Measurements from ENCODE around the gene DIS3L2. TPM values are rescaled to one million over a fixed set of nuclear protein-coding genes. Genes with fewer than 3 reads are reported as not detected.

The DIS3L2 gene
- total and polyA plus RNA-seq, 2 of the 8 experiments (the other 6 are each of a cell fraction or from before 2014, with no cell fraction given), result 11.5 to 21.6 TPM

GRCh38 chr2:232299927-232300674 lies 338.6 kb downstream of the DIS3L2 start:
- TF ChIP-seq POLR2AphosphoS5 (IDR thresholded peaks at IDR 0.05; ENCODE audit: low read depth, low read length) (no peak), KDM4A (IDR thresholded peaks at IDR 0.05; ENCODE audit: low read depth, low read length, severe bottlenecking) (no peak), KDM5A (IDR thresholded peaks at IDR 0.05; ENCODE audit: low read length) (no peak), NANOG (IDR thresholded peaks at IDR 0.05; ENCODE audit: insufficient read depth, low read depth, low read length, poor library complexity, severe bottlenecking) (no peak), ASH2L (IDR thresholded peaks at IDR 0.05; ENCODE audit: low read length) (no peak), MAX (IDR thresholded peaks at IDR 0.05) (no peak), TEAD4 (IDR thresholded peaks at IDR 0.05; ENCODE audit: low read depth, low read length) (no peak), CBX8 (IDR thresholded peaks at IDR 0.05; ENCODE audit: borderline replicate concordance, low read depth, low read length) (no peak)
- no peak overlapping the region for H3K4me2 ChIP-seq (ENCODE audit: insufficient read depth in 1 of 2, low read depth in 2 of 2, low read length in 2 of 2)
- no peak for FAIRE-seq
- no peak for DNase-seq (ENCODE audit: low read depth in 1 of 2, low spot score in 2 of 2)
- H3K18ac ChIP-seq (ENCODE audit: extremely low read depth, low read length), result no peak overlapping the region
- H4K91ac ChIP-seq (replicated peaks; ENCODE audit: insufficient read length, low read length), result no peak overlapping the region
- H2BK15ac ChIP-seq (ENCODE audit: low read length), result no peak overlapping the region
- no peaks in the 10 kb centered on the region; a peak in 1 of 8 replicates for H3K36me3 ChIP-seq (ENCODE audit: control insufficient read depth in 2 of 4, insufficient read depth in 4 of 4, low read length in 3 of 4)
- no peaks in the 10 kb centered on the region for H3K27me3 ChIP-seq (replicated peaks in 1 of 4; ENCODE audit: control insufficient read depth in 3 of 4, extremely low read depth in 1 of 4, insufficient read depth in 3 of 4, low read length in 3 of 4)
- H3K4ac ChIP-seq (replicated peaks; ENCODE audit: insufficient read length, low read depth, low read length), result no peak overlapping the region
- H3K56ac ChIP-seq (replicated peaks; ENCODE audit: insufficient read length, low read depth, low read length), result no peak overlapping the region
- H3K23me2 ChIP-seq (ENCODE audit: low read depth, low read length), result no peaks in the 10 kb centered on the region; the same call in 1 of the 2 replicates
- no peaks in the 10 kb centered on the region for H3K79me2 ChIP-seq (ENCODE audit: control insufficient read depth in 1 of 2, insufficient read depth in 2 of 2, low read length in 2 of 2)
- POLR2A ChIA-PET (ENCODE audit: partially characterized antibody), result interaction anchor here (1.2 kb wide), 1 partner anchor 10 kb away, joined by 4 read pairs; no protein-coding TSS in a partner anchor
- no peaks in the 10 kb centered on the region for H4K20me1 ChIP-seq (replicated peaks in 1 of 2; ENCODE audit: control insufficient read depth in 1 of 2, insufficient read depth in 2 of 2, low read length in 2 of 2)
- no peak overlapping the region for H2AFZ ChIP-seq (ENCODE audit: low read length)
- H3K27ac ChIP-seq (ENCODE audit: low read depth, low read length), result no peak overlapping the region
- H3K23ac ChIP-seq (ENCODE audit: insufficient read length), result no peak overlapping the region
- no peak overlapping the region for H2BK20ac ChIP-seq (ENCODE audit: low read length)
- H2BK120ac ChIP-seq (replicated peaks; ENCODE audit: low read depth, low read length), result no peak overlapping the region
- CTCF ChIA-PET (ENCODE audit: partially characterized antibody), result interaction anchor here (0.6 to 4.0 kb wide), 8 partner anchors 8 to 400 kb away, joined by 3 to 19 read pairs (median 3); no protein-coding TSS in a partner anchor
- H3K4me3 ChIP-seq (ENCODE audit: extremely low read depth in 1 of 4, insufficient read depth in 2 of 4, low read depth in 3 of 4, low read length in 4 of 4), result no peak overlapping the region
- 93% methylated on average over 6 of the region's 6 CpGs; no CpG with 5 or more reads in 1 of the 2 experiments for WGBS, 2 experiments (ENCODE audit: extremely low coverage in 1 of 2, insufficient coverage in 1 of 2, insufficient read length in 1 of 2, insufficient replicate concordance in 2 of 2, low coverage in 1 of 2, low lambda C conversion rate in 2 of 2, missing lambda C conversion rate in 1 of 2)
- no peak overlapping the region for H2AK5ac ChIP-seq (ENCODE audit: low read depth, low read length)
- H3K14ac ChIP-seq (ENCODE audit: insufficient read length), result no peak overlapping the region
- H2BK12ac ChIP-seq (ENCODE audit: low read depth, low read length), result no peak overlapping the region
- H3K9ac ChIP-seq (replicated peaks in 1 of 4; ENCODE audit: extremely low read depth in 1 of 4, low read depth in 3 of 4, low read length in 3 of 4), result no peak overlapping the region
- no peak overlapping the region for H2BK5ac ChIP-seq (ENCODE audit: low read depth, low read length)
- no peak overlapping the region for H4K5ac ChIP-seq (ENCODE audit: insufficient read length, low read depth, low read length)
- no peaks in the 10 kb centered on the region for H3K4me1 ChIP-seq (replicated peaks in 1 of 4; ENCODE audit: control insufficient read depth in 3 of 4, insufficient read depth in 4 of 4, low read length in 3 of 4)
- H3K9me3 ChIP-seq (ENCODE audit: insufficient read depth in 2 of 2, low read depth in 1 of 2, low read length in 1 of 2), result no peaks in the 10 kb centered on the region
- no peak overlapping the region for H4K8ac ChIP-seq (ENCODE audit: extremely low read depth, insufficient read depth, low read length)
- H3K79me1 ChIP-seq (ENCODE audit: low read depth, low read length), result no peaks in the 10 kb centered on the region; the same call in 1 of the 2 replicates

Data from H1 (cell line).